ENCODE data around the gene FRY.

The FRY gene

DNA sequence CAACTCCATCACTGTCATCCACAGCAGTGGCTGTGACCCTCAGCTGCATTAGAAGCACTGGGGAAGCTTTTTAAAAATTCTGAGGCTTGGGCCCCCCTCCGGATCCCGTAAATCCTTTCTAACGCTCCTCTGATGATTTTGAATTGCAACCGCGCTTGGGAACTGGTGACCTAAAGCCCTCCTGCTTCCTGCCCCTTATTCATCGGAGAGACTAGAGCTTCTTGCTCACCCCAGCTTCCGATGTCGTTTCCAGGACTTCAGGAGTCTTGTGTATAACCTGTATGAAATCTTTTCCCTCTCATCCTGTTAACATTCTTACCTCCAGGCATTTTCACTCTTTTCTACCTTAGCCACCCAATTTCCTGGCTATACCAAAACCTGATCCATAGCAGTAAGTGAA, 268.8 kb downstream of the FRY start:
- TF ChIP-seq, protein P1, sequence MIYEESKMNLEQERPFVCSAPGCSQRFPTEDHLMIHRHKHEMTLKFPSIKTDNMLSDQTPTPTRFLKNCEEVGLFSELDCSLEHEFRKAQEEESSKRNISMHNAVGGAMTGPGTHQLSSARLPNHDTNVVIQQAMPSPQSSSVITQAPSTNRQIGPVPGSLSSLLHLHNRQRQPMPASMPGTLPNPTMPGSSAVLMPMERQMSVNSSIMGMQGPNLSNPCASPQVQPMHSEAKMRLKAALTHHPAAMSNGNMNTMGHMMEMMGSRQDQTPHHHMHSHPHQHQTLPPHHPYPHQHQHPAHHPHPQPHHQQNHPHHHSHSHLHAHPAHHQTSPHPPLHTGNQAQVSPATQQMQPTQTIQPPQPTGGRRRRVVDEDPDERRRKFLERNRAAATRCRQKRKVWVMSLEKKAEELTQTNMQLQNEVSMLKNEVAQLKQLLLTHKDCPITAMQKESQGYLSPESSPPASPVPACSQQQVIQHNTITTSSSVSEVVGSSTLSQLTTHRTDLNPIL (CRISPR knock-in tag; IDR thresholded peaks at IDR 0.05; ENCODE audit: low read depth), result no peak
- ATAC-seq, result no peak

- no peak for ATAC-seq
Measured at GRCh38 chr13:32300920-32301319, 269.3 kb downstream of the FRY start.

DNA sequence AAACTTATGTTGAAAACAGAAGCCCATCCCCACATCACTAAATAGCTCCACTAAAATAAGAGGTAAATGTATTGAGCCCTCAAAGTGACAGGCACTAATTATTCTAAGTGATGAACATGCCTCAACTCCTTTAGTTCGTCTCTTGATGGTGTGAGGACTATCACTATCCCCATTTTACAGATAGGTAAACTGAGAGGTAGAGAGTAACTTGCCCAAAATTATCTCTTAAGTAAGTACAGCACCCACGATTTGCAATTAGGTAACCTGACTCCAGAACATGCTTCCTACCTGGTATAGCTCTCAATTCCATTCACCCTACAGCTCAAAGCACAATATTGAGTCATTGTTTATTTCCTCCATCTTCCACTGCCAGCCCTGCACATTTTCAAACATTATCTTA, 270.9 kb downstream of the FRY start:
- no peak for ATAC-seq
- TF ChIP-seq ISL1 (CRISPR knock-in tag; IDR thresholded peaks at IDR 0.05), result no peak
- no peak for TF ChIP-seq PPARA (CRISPR knock-in tag; IDR thresholded peaks at IDR 0.05; ENCODE audit: borderline replicate concordance)
- no peak for TF ChIP-seq OSR1 (CRISPR knock-in tag; IDR thresholded peaks at IDR 0.05)
- no peak for TF ChIP-seq ZFP3 (CRISPR knock-in tag; IDR thresholded peaks at IDR 0.05)
- no peak for TF ChIP-seq ZNF70 (CRISPR knock-in tag; IDR thresholded peaks at IDR 0.05)
- no peak for TF ChIP-seq SNAI2 (CRISPR knock-in tag; IDR thresholded peaks at IDR 0.05)
- no peak for TF ChIP-seq ZNF565 (CRISPR knock-in tag; conservative IDR thresholded peaks at IDR 0.05; ENCODE audit: low read depth)
- TF ChIP-seq ZC3H10 (CRISPR knock-in tag; IDR thresholded peaks at IDR 0.05), result no peak
- TF ChIP-seq TOX (CRISPR knock-in tag; IDR thresholded peaks at IDR 0.05; ENCODE audit: borderline replicate concordance), result no peak
- TF ChIP-seq ARNTL (CRISPR knock-in tag; IDR thresholded peaks at IDR 0.05; ENCODE audit: borderline replicate concordance, low read depth), result no peak
- no peak for TF ChIP-seq PATZ1 (CRISPR knock-in tag; IDR thresholded peaks at IDR 0.05; ENCODE audit: borderline replicate concordance)

More at GRCh38 chr13:32300920-32301319, 269.3 kb downstream of the FRY start:
- TF ChIP-seq RARB (CRISPR knock-in tag; IDR thresholded peaks at IDR 0.05) (no peak), ZFP30 (CRISPR knock-in tag; IDR thresholded peaks at IDR 0.05) (no peak), PATZ1 (CRISPR knock-in tag; IDR thresholded peaks at IDR 0.05; ENCODE audit: borderline replicate concordance) (no peak), PPARA (CRISPR knock-in tag; IDR thresholded peaks at IDR 0.05; ENCODE audit: borderline replicate concordance) (no peak), ZNF70 (CRISPR knock-in tag; IDR thresholded peaks at IDR 0.05) (no peak), BACH2 (CRISPR knock-in tag; IDR thresholded peaks at IDR 0.05; ENCODE audit: borderline replicate concordance) (no peak), ARNTL (CRISPR knock-in tag; IDR thresholded peaks at IDR 0.05; ENCODE audit: borderline replicate concordance, low read depth) (no peak), TOX (CRISPR knock-in tag; IDR thresholded peaks at IDR 0.05; ENCODE audit: borderline replicate concordance) (no peak), ZC3H10 (CRISPR knock-in tag; IDR thresholded peaks at IDR 0.05) (no peak), CSRNP3 (CRISPR knock-in tag; IDR thresholded peaks at IDR 0.05) (no peak), ESRRG (CRISPR knock-in tag; IDR thresholded peaks at IDR 0.05) (no peak)
- TF ChIP-seq, protein P1 (CRISPR knock-in tag; IDR thresholded peaks at IDR 0.05; ENCODE audit: low read depth), result no peak
- TF ChIP-seq, protein P2, sequence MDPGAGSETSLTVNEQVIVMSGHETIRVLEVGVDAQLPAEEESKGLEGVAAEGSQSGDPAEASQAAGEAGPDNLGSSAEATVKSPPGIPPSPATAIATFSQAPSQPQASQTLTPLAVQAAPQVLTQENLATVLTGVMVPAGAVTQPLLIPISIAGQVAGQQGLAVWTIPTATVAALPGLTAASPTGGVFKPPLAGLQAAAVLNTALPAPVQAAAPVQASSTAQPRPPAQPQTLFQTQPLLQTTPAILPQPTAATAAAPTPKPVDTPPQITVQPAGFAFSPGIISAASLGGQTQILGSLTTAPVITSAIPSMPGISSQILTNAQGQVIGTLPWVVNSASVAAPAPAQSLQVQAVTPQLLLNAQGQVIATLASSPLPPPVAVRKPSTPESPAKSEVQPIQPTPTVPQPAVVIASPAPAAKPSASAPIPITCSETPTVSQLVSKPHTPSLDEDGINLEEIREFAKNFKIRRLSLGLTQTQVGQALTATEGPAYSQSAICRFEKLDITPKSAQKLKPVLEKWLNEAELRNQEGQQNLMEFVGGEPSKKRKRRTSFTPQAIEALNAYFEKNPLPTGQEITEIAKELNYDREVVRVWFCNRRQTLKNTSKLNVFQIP (CRISPR knock-in tag; IDR thresholded peaks at IDR 0.05; ENCODE audit: borderline replicate concordance, low read depth), result no peak
- TF ChIP-seq, protein P3, sequence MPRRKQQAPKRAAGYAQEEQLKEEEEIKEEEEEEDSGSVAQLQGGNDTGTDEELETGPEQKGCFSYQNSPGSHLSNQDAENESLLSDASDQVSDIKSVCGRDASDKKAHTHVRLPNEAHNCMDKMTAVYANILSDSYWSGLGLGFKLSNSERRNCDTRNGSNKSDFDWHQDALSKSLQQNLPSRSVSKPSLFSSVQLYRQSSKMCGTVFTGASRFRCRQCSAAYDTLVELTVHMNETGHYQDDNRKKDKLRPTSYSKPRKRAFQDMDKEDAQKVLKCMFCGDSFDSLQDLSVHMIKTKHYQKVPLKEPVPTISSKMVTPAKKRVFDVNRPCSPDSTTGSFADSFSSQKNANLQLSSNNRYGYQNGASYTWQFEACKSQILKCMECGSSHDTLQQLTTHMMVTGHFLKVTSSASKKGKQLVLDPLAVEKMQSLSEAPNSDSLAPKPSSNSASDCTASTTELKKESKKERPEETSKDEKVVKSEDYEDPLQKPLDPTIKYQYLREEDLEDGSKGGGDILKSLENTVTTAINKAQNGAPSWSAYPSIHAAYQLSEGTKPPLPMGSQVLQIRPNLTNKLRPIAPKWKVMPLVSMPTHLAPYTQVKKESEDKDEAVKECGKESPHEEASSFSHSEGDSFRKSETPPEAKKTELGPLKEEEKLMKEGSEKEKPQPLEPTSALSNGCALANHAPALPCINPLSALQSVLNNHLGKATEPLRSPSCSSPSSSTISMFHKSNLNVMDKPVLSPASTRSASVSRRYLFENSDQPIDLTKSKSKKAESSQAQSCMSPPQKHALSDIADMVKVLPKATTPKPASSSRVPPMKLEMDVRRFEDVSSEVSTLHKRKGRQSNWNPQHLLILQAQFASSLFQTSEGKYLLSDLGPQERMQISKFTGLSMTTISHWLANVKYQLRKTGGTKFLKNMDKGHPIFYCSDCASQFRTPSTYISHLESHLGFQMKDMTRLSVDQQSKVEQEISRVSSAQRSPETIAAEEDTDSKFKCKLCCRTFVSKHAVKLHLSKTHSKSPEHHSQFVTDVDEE (CRISPR knock-in tag; IDR thresholded peaks at IDR 0.05), result no peak

Measured in SK-N-SH treated with all-trans-retinoic acid at 6 μM for 48 hours (cell line).